ENCODE measurements around the gene AQP7.

DNA sequence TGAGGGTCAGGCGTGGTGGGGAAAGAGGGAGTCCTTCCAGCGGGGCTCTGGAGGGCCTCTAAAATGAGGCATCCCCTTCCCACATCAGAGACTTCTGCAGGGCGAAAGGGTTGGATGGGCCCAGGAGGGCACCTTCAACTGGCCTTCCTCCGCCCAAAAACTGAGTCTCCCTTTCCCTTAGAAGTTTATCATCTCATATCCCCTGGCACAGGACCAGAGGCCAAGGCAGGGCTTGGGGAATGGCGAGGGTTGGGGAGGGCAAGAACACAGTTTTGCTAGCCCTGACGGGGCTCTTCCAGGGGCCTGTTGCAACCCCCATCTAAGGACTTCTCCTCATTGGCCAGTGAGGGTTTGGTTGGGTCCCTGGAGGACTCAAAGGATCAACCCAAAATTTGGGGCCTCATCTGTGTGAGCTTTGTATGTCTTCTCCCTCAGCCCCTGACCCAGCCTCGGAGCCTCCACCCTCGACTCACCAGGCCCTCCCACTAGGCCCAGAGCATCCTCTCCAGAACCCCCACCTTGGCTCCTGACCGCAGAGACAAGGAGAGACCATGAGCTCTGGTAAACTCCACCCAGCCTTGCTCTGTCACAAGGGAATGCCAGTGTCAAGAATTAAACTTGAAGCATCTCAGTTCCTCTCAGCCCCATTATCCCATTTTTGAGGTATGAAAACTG lies 24.1 kb downstream of the AQP7 start:
- TF ChIP-seq, protein P1, sequence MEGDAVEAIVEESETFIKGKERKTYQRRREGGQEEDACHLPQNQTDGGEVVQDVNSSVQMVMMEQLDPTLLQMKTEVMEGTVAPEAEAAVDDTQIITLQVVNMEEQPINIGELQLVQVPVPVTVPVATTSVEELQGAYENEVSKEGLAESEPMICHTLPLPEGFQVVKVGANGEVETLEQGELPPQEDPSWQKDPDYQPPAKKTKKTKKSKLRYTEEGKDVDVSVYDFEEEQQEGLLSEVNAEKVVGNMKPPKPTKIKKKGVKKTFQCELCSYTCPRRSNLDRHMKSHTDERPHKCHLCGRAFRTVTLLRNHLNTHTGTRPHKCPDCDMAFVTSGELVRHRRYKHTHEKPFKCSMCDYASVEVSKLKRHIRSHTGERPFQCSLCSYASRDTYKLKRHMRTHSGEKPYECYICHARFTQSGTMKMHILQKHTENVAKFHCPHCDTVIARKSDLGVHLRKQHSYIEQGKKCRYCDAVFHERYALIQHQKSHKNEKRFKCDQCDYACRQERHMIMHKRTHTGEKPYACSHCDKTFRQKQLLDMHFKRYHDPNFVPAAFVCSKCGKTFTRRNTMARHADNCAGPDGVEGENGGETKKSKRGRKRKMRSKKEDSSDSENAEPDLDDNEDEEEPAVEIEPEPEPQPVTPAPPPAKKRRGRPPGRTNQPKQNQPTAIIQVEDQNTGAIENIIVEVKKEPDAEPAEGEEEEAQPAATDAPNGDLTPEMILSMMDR (IDR thresholded peaks at IDR 0.05), result no peak
- TF ChIP-seq POLR2A (IDR thresholded peaks at IDR 0.05), result no peak

Data from adrenal gland (tissue), 5 donors.